CD4-positive, alpha-beta T cell treated with Interleukin-12 subunit alpha and Interleukin-12 subunit beta, for 1 hour (primary cell): ENCODE measurements around the gene NDUFB11.
A peak's percentile ranks its signal among the peaks of the same experiment; 100 is the strongest.
"Not testable (repeated sequence)": the region's sequence is repeated elsewhere in the genome, so short reads cannot be mapped to it uniquely, and the experiment has no call there.

Source experiments
- DNase-seq: peaks from one replicate; pipeline ENCODE4 v3.0.0-alpha.2; 2020

Gene NDUFB11

GRCh38 chrX:47145395-47146120, 1.1 kb upstream of the NDUFB11 start:
- no peak for DNase-seq

- peak; percentile 44 for DNase-seq
These were observed 442 bp downstream of the NDUFB11 start for GRCh38 chrX:47143894-47144625.

- no peak for DNase-seq
These were observed 6.3 kb downstream of the NDUFB11 start for GRCh38 chrX:47138171-47138570.

GRCh38 chrX:47135650-47136049, 8.9 kb downstream of the NDUFB11 start:
- DNase-seq: not testable (repeated sequence)

- no peak for DNase-seq
These were observed 11.0 kb downstream of the NDUFB11 start for GRCh38 chrX:47133493-47133892.

- no peak for DNase-seq
These were observed 14.6 kb downstream of the NDUFB11 start for GRCh38 chrX:47129899-47130358.

GRCh38 chrX:47129157-47129898, 15.2 kb downstream of the NDUFB11 start:
- DNase-seq: peak; percentile 93

- DNase-seq: not testable (repeated sequence)
These were observed 20.0 kb downstream of the NDUFB11 start for GRCh38 chrX:47124466-47124865.

- not testable (repeated sequence) for DNase-seq
These were observed 27.9 kb downstream of the NDUFB11 start for GRCh38 chrX:47116551-47117110.

- no peak for DNase-seq
These were observed 32.1 kb downstream of the NDUFB11 start for GRCh38 chrX:47112316-47112954.

GRCh38 chrX:47110936-47111615, 33.4 kb downstream of the NDUFB11 start:
- not testable (repeated sequence) for DNase-seq

GRCh38 chrX:47101206-47101605, 43.3 kb downstream of the NDUFB11 start:
- no peak for DNase-seq

- no peak for DNase-seq
These were observed 46.0 kb downstream of the NDUFB11 start for GRCh38 chrX:47098338-47099094.

- DNase-seq: no peak
These were observed 47.5 kb downstream of the NDUFB11 start for GRCh38 chrX:47097018-47097417.

GRCh38 chrX:47093860-47094259, 50.6 kb downstream of the NDUFB11 start:
- no peak for DNase-seq

- DNase-seq: peak; percentile 7
These were observed 51.3 kb downstream of the NDUFB11 start for GRCh38 chrX:47093248-47093647.
